Measurements from ENCODE around the gene CAMK2B.
A peak's percentile ranks its signal among the peaks of the same experiment; 100 is the strongest.
"Not testable (repeated sequence)": the region's sequence is repeated elsewhere in the genome, so short reads cannot be mapped to it uniquely, and the experiment has no call there.

Gene CAMK2B

GRCh38 chr7:44187636-44188416 is 137.6 kb downstream of the CAMK2B start:
- DNase-seq, result no peak

GRCh38 chr7:44186736-44187135 is 138.7 kb downstream of the CAMK2B start:
- no peak for DNase-seq

GRCh38 chr7:44185729-44186128 is 139.7 kb downstream of the CAMK2B start:
- DNase-seq, result no peak

GRCh38 chr7:44184873-44185446 is 140.4 kb downstream of the CAMK2B start:
- DNase-seq, result no peak

GRCh38 chr7:44184206-44184872 is 141.1 kb downstream of the CAMK2B start:
- no peak for DNase-seq

- DNase-seq, result no peak
Measured at GRCh38 chr7:44183386-44183785, 142.0 kb downstream of the CAMK2B start.

GRCh38 chr7:44182827-44183226 is 142.6 kb downstream of the CAMK2B start:
- no peak for DNase-seq

GRCh38 chr7:44180631-44181030 is 144.8 kb downstream of the CAMK2B start:
- no peak for DNase-seq

GRCh38 chr7:44177570-44178131 is 147.7 kb downstream of the CAMK2B start:
- no peak for DNase-seq

- DNase-seq, result no peak
Measured at GRCh38 chr7:44176486-44176885, 148.9 kb downstream of the CAMK2B start.

- no peak for DNase-seq
Measured at GRCh38 chr7:44175730-44176129, 149.7 kb downstream of the CAMK2B start.

- DNase-seq, result not testable (repeated sequence)
Measured at GRCh38 chr7:44174694-44174948, 150.8 kb downstream of the CAMK2B start.

GRCh38 chr7:44173911-44174693 is 151.3 kb downstream of the CAMK2B start:
- DNase-seq, result no peak

GRCh38 chr7:44172803-44173424 is 152.5 kb downstream of the CAMK2B start:
- peak; percentile 87 for DNase-seq

- no peak for DNase-seq
Measured at GRCh38 chr7:44172352-44172751, 153.0 kb downstream of the CAMK2B start.

GRCh38 chr7:44171901-44172300 is 153.5 kb downstream of the CAMK2B start:
- not testable (repeated sequence) for DNase-seq

GRCh38 chr7:44167920-44168319 is 157.5 kb downstream of the CAMK2B start:
- no peak for DNase-seq

Data from NCI-H1092 treated with DMSO at 0.1 percent for 48 hours (cell line).